Measurements from ENCODE around the gene C11orf68.
A peak's percentile ranks its signal among the peaks of the same experiment; 100 is the strongest.

Gene C11orf68

GRCh38 chr11:65891219-65892136, 27.4 kb downstream of the C11orf68 start:
- no peak for DNase-seq (ENCODE audit: low read depth)
- peak overlapping the region; percentile 60 for H3K4me3 ChIP-seq (ENCODE audit: low read depth, low read length)
- no peak for TF ChIP-seq CTCF (IDR thresholded peaks at IDR 0.05; ENCODE audit: control insufficient read depth, extremely low read depth, insufficient read depth)

- peak within 1 kb of the TSS; percentile 60 for H3K4me3 ChIP-seq (ENCODE audit: low read depth, low read length)
- no peak for TF ChIP-seq CTCF (IDR thresholded peaks at IDR 0.05; ENCODE audit: control insufficient read depth, extremely low read depth, insufficient read depth)
- peak; percentile 75 for DNase-seq (ENCODE audit: low read depth)
Measured at GRCh38 chr11:65890324-65891218, 28.3 kb downstream of the C11orf68 start, which contains the start of gene CCDC85B. Gene CCDC85B, plus strand, starts transcription at chr11:65890673. Its CDS starts 111 bp downstream, at chr11:65890784.

- peak; percentile 83 for DNase-seq (ENCODE audit: low read depth)
Measured at GRCh38 chr11:65888163-65888814, 30.6 kb downstream of the C11orf68 start, which contains the start of gene FIBP. Gene FIBP, minus strand, starts transcription at chr11:65888471. Its CDS starts 53 bp downstream, at chr11:65888418.

GRCh38 chr11:65887723-65888162, 31.1 kb downstream of the C11orf68 start:
- DNase-seq (ENCODE audit: low read depth) = peak; percentile 6
- no peak for TF ChIP-seq CTCF (IDR thresholded peaks at IDR 0.05; ENCODE audit: control insufficient read depth, extremely low read depth, insufficient read depth)
- H3K4me3 ChIP-seq (ENCODE audit: low read depth, low read length) = peak overlapping the region; percentile 83

More at GRCh38 chr11:65888163-65888814, 30.6 kb downstream of the C11orf68 start, which contains the start of gene FIBP:
- peak; percentile 71 for TF ChIP-seq CTCF (IDR thresholded peaks at IDR 0.05; ENCODE audit: control insufficient read depth, extremely low read depth, insufficient read depth)
- peak within 1 kb of the TSS; percentile 83 for H3K4me3 ChIP-seq (ENCODE audit: low read depth, low read length)

- DNase-seq (ENCODE audit: low read depth) = no peak
Measured at GRCh38 chr11:65886826-65887722, 31.8 kb downstream of the C11orf68 start.

More at GRCh38 chr11:65886826-65887722, 31.8 kb downstream of the C11orf68 start:
- H3K4me3 ChIP-seq (ENCODE audit: low read depth, low read length) = peak overlapping the region; percentile 83
- no peak for TF ChIP-seq CTCF (IDR thresholded peaks at IDR 0.05; ENCODE audit: control insufficient read depth, extremely low read depth, insufficient read depth)
